IMR-90 (cell line): Measurements from ENCODE around the gene TMEM140. TPM values are rescaled to one million over a fixed set of nuclear protein-coding genes. Genes with fewer than 3 reads are reported as not detected.

Experiments used
- ATAC-seq: fragments of 200-7000 bp; cut with Tn5 transposase; 2 replicates; pipeline ENCODE4 v1.9.1; 2020; ENCODE audit warnings: low read depth, mild to moderate bottlenecking, moderate library complexity
- BruUV-seq: library from RNA; stranded (reverse); fragments of 400-500 nt; replicated peaks from 2 replicates; lab custom pipeline; 2021; lab: Mats Ljungman, UMichigan
- CTCF ChIA-PET: fragments of 300-600 bp; formaldehyde crosslinking; extraction: SDS; loops from one replicate; lab custom pipeline; 2021; ENCODE audit warnings: antibody characterized with exemption; lab: Yijun Ruan, JAX
- POLR2A ChIA-PET: fragments of 300-600 bp; sonication (Branson Sonifier 250); formaldehyde crosslinking; loops from one replicate; lab custom pipeline; 2022; ENCODE audit warnings: antibody characterized with exemption; ENCODE audit not compliant: unreplicated experiment; lab: Charles Lee
- DNase-seq: peaks from one replicate; pipeline ENCODE4 v3.0.0; 2013
- H2AFZ ChIP-seq: replicated peaks from 2 replicates; pipeline ENCODE3; 2013; ENCODE audit warnings: low read length, mild to moderate bottlenecking; ENCODE audit not compliant: poor library complexity
- H2AK5ac ChIP-seq: 2 replicates; pipeline ENCODE4 v1.6.1; 2013; ENCODE audit warnings: low read depth, low read length, inconsistent platforms
- H2AK9ac ChIP-seq: replicated peaks from 2 replicates; pipeline ENCODE3; 2013; ENCODE audit warnings: mild to moderate bottlenecking, low read depth, low read length, moderate library complexity; ENCODE audit not compliant: poor library complexity
- H2BK120ac ChIP-seq: 2 replicates; pipeline ENCODE4 v1.6.1; 2013; ENCODE audit warnings: low read depth, low read length, inconsistent platforms
- H2BK15ac ChIP-seq: 3 replicates; pipeline ENCODE4 v1.6.1; 2013; ENCODE audit warnings: low read depth, low read length, inconsistent platforms
- H2BK20ac ChIP-seq: 2 replicates; pipeline ENCODE4 v1.6.1; 2013; ENCODE audit warnings: low read depth, mild to moderate bottlenecking, inconsistent platforms, low read length, moderate library complexity
- H2BK5ac ChIP-seq: 2 replicates; pipeline ENCODE4 v1.6.1; 2013; ENCODE audit warnings: mild to moderate bottlenecking, low read depth, low read length, inconsistent platforms; ENCODE audit not compliant: poor library complexity, severe bottlenecking
- H3K14ac ChIP-seq: replicated peaks from 2 replicates; pipeline ENCODE4 v1.6.1; 2013; ENCODE audit warnings: low read depth, low read length, inconsistent platforms
- H3K18ac ChIP-seq: 2 replicates; pipeline ENCODE4 v1.6.1; 2013; ENCODE audit warnings: low read depth, low read length, control low read depth
- H3K23ac ChIP-seq: 2 replicates; pipeline ENCODE4 v1.6.1; 2013; ENCODE audit warnings: low read depth, low read length, inconsistent platforms
- H3K27ac ChIP-seq: 2 replicates; pipeline ENCODE4 v1.5.1; 2013; ENCODE audit warnings: mild to moderate bottlenecking, control low read depth, low read length; ENCODE audit not compliant: insufficient read depth
- H3K27me3 ChIP-seq: 2 replicates; pipeline ENCODE4 v1.6.1; 2013; ENCODE audit warnings: low read length; ENCODE audit not compliant: control insufficient read depth, insufficient read depth
- H3K36me3 ChIP-seq: 2 replicates; pipeline ENCODE4 v1.6.1; 2013; ENCODE audit warnings: low read length, mixed read lengths; ENCODE audit not compliant: control insufficient read depth, insufficient read depth
- H3K4ac ChIP-seq: 2 replicates; pipeline ENCODE4 v1.6.1; 2013; ENCODE audit warnings: low read depth, low read length, inconsistent platforms
- H3K4me1 ChIP-seq: 2 replicates; pipeline ENCODE4 v1.6.1; 2013; ENCODE audit warnings: low read length, mixed read lengths; ENCODE audit not compliant: control insufficient read depth, insufficient read depth
- H3K4me2 ChIP-seq: 2 replicates; pipeline ENCODE4 v1.6.1; 2013; ENCODE audit warnings: low read depth, mild to moderate bottlenecking, control low read depth, low read length, moderate library complexity
- H3K4me3 ChIP-seq: 2 replicates; pipeline ENCODE4 v1.5.1; 2013; ENCODE audit warnings: low read depth, mild to moderate bottlenecking, control low read depth, low read length, moderate library complexity; ENCODE audit not compliant: insufficient read depth
- H3K56ac ChIP-seq: 2 replicates; pipeline ENCODE4 v1.6.1; 2013; ENCODE audit warnings: low read length, inconsistent platforms; ENCODE audit not compliant: insufficient read depth; ENCODE audit errors: extremely low read depth
- H3K79me1 ChIP-seq, 2 experiments: 2 replicates each; pipeline ENCODE4 v1.6.1; 2013; ENCODE audit warnings: low read length in 2 of 2, inconsistent platforms in 1 of 2, low read depth in 1 of 2
- H3K9ac ChIP-seq: 2 replicates; pipeline ENCODE4 v1.6.1; 2013; ENCODE audit warnings: low read depth, low read length, control low read depth
- H3K9me1 ChIP-seq: 2 replicates; pipeline ENCODE4 v1.6.1; 2013; ENCODE audit warnings: low read length, inconsistent platforms; ENCODE audit not compliant: insufficient read depth
- H3K9me3 ChIP-seq: 2 replicates; pipeline ENCODE4 v1.6.1; 2013; ENCODE audit warnings: low read length; ENCODE audit not compliant: control insufficient read depth, insufficient read depth
- H4K20me1 ChIP-seq: 2 replicates; pipeline ENCODE4 v1.6.1; 2013; ENCODE audit warnings: low read length, inconsistent platforms; ENCODE audit not compliant: insufficient read depth
- H4K5ac ChIP-seq: 2 replicates; pipeline ENCODE4 v1.6.1; 2013; ENCODE audit warnings: mild to moderate bottlenecking, low read depth, low read length, control low read depth
- H4K8ac ChIP-seq, 2 experiments: 2 replicates each; pipeline ENCODE4 v1.6.1; 2013; ENCODE audit warnings: low read depth in 2 of 2, low read length in 2 of 2, control low read depth in 1 of 2, inconsistent platforms in 1 of 2
- H4K91ac ChIP-seq: 2 replicates; pipeline ENCODE4 v1.6.1; 2013; ENCODE audit warnings: low read depth, low read length, inconsistent platforms; ENCODE audit not compliant: insufficient read depth
- CEBPB ChIP-seq: IDR thresholded peaks from 2 replicates; pipeline ENCODE4 v1.6.1; 2012; ENCODE audit warnings: low read depth, low read length, improper control_type of control experiment
- CHD1 ChIP-seq: IDR thresholded peaks from 2 replicates; pipeline ENCODE4 v1.6.1; 2012; ENCODE audit warnings: low read depth, low read length, improper control_type of control experiment
- FOS ChIP-seq: fragments of 150-350 bp; IDR thresholded peaks from 2 replicates; pipeline ENCODE4 v1.6.1; 2016; ENCODE audit warnings: low read depth, low read length
- MAFK ChIP-seq: IDR thresholded peaks from 2 replicates; pipeline ENCODE4 v1.6.1; 2012; ENCODE audit warnings: low read depth, low read length, improper control_type of control experiment
- RCOR1 ChIP-seq: IDR thresholded peaks from 2 replicates; pipeline ENCODE4 v1.6.1; 2012; ENCODE audit warnings: mild to moderate bottlenecking, low read length, improper control_type of control experiment; ENCODE audit not compliant: insufficient replicate concordance
- RFX5 ChIP-seq: IDR thresholded peaks from 2 replicates; pipeline ENCODE4 v1.8.0; 2012; ENCODE audit warnings: low read depth, mild to moderate bottlenecking, low read length, moderate library complexity
- WGBS, 2 experiments: methylation state at CpG; one replicate each; pipeline versions ENCODE4 v1.1.5 to v1.1.7; 2013; ENCODE audit warnings: missing lambda C conversion rate in 2 of 2; ENCODE audit not compliant: insufficient read length in 1 of 2; ENCODE audit errors: extremely low coverage in 2 of 2; 5-methylcytosine and 5-hydroxymethylcytosine counted together
- dilution Hi-C: fragments of 300-500 bp; cut with HindIII; formaldehyde crosslinking; loops from one replicate; pipeline ENCODE4 v1.14.3; 2018; ENCODE audit warnings: low sequenced_read_pairs; ENCODE audit not compliant: unreplicated experiment
- in situ Hi-C: fragments of 300-500 bp; cut with MboI; formaldehyde crosslinking; loops from 3 replicates; pipeline ENCODE4 v1.14.3; 2019; ENCODE audit warnings: low sequenced_read_pairs, inconsistent platforms, mixed read lengths
- intact Hi-C: fragments of 100-400 bp; cut with micrococcal nuclease; formaldehyde crosslinking; loops from 2 replicates; pipeline ENCODE4 v1.10.0; 2022
- polyA plus RNA-seq, 3 experiments: library from polyadenylated mRNA; depleted of rRNA; stranded (reverse); fragments of >200 nt; gene quantifications; 2 replicates each; pipeline ENCODE4 v1.2.3, GENCODE V29; 2012; ENCODE audit warnings: low replicate concordance in 1 of 3
- total RNA-seq: library from RNA; depleted of rRNA; stranded (reverse); fragments of >200 nt; gene quantifications from 2 replicates; pipeline ENCODE4 v1.2.3, GENCODE V29; 2012
- TF ChIP-seq, protein P1 (sequence below): fragments of 150-350 bp; IDR thresholded peaks from 2 replicates; pipeline ENCODE4 v1.6.1; 2017; ENCODE audit warnings: mild to moderate bottlenecking, antibody characterized with exemption, low read length, low read depth
- TF ChIP-seq, protein P2 (sequence below): conservative IDR thresholded peaks from 2 replicates; pipeline ENCODE4 v1.5.1; 2012; ENCODE audit warnings: mild to moderate bottlenecking, low read depth, low read length, improper control_type of control experiment

The TMEM140 gene
- total and polyA plus RNA-seq, 2 of the 4 experiments (the other 2 are of a cell fraction) = 0.24 to 0.72 TPM

DNA sequence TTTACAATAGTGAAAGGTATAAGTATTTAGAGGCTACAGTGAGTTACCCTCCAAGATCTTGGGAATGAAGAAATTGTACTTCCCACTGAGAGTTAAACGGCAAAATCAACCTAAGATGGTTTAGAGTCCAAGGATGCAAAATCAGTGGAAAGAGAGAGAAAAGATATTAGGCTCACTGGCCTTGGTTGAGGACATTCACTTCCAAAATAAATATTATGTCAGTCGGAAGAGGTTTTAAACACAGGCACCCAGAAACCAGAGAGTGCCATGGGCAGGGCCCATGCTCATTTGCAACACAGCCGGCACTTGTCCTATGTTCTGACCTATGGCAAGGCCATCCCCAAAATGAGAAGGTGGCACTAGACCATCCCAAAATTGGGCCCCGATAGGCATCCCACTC lies 67.3 kb downstream of the TMEM140 start:
- Histone ChIP-seq H2BK120ac (no peak overlapping the region), H2AFZ (no peak overlapping the region), H3K4ac (no peak overlapping the region), H4K20me1 (no peaks in the 10 kb centered on the region), H4K5ac (no peak overlapping the region), H3K79me1 (peaks cover 0 to 9% of the 10 kb centered on the region in 2 experiments; a peak in 2 of 4 replicates), H2BK20ac (no peak overlapping the region), H4K8ac (no peak overlapping the region), H2BK15ac (no peak overlapping the region), H3K36me3 (no peaks in the 10 kb centered on the region), H2AK5ac (no peak overlapping the region), H3K9ac (no peak overlapping the region), H2AK9ac (peak overlapping the region; percentile 63), H4K91ac (no peak overlapping the region), H3K18ac (no peak overlapping the region), H3K14ac (no peak overlapping the region), H3K9me1 (no peaks in the 10 kb centered on the region), H3K27me3 (peaks cover 14% of the 10 kb centered on the region), H3K4me1 (no peaks in the 10 kb centered on the region), H3K23ac (no peak overlapping the region), H3K4me3 (no peak overlapping the region), H3K56ac (no peak overlapping the region), H2BK5ac (no peak overlapping the region), H3K27ac (no peak overlapping the region), H3K4me2 (no peak overlapping the region), H3K9me3 (no peaks in the 10 kb centered on the region)
- dilution Hi-C loops (no loop called here), in situ Hi-C loops (no loop called here), intact Hi-C loops (no loop called here)
- no peak for DNase-seq
- POLR2A ChIA-PET = no interaction called here
- CTCF ChIA-PET = no interaction called here
- no peak for TF ChIP-seq FOS
- TF ChIP-seq, protein P1, sequence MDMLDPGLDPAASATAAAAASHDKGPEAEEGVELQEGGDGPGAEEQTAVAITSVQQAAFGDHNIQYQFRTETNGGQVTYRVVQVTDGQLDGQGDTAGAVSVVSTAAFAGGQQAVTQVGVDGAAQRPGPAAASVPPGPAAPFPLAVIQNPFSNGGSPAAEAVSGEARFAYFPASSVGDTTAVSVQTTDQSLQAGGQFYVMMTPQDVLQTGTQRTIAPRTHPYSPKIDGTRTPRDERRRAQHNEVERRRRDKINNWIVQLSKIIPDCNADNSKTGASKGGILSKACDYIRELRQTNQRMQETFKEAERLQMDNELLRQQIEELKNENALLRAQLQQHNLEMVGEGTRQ = no peak
- TF ChIP-seq MAFK = no peak
- no peak for TF ChIP-seq CEBPB
- no peak for TF ChIP-seq CHD1
- no peak for TF ChIP-seq RFX5
- TF ChIP-seq, protein P2, sequence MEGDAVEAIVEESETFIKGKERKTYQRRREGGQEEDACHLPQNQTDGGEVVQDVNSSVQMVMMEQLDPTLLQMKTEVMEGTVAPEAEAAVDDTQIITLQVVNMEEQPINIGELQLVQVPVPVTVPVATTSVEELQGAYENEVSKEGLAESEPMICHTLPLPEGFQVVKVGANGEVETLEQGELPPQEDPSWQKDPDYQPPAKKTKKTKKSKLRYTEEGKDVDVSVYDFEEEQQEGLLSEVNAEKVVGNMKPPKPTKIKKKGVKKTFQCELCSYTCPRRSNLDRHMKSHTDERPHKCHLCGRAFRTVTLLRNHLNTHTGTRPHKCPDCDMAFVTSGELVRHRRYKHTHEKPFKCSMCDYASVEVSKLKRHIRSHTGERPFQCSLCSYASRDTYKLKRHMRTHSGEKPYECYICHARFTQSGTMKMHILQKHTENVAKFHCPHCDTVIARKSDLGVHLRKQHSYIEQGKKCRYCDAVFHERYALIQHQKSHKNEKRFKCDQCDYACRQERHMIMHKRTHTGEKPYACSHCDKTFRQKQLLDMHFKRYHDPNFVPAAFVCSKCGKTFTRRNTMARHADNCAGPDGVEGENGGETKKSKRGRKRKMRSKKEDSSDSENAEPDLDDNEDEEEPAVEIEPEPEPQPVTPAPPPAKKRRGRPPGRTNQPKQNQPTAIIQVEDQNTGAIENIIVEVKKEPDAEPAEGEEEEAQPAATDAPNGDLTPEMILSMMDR = no peak
- no peak for TF ChIP-seq RCOR1
- no peak for ATAC-seq
- 100% methylated on average over 1 of the region's 4 CpGs; no CpG with 5 or more reads in 1 of the 2 experiments for WGBS, 2 experiments
- no TSS peak for BruUV-seq
